Erythroblast (primary cell): Measurements from ENCODE around the gene LRP1B.
A peak's percentile ranks its signal among the peaks of the same experiment; 100 is the strongest.

ENCODE experiments used
- DNase-seq, 2 experiments: peaks; one replicate each; lab custom pipeline; 2025; lab: John Stamatoyannopoulos, UW
- GATA1 ChIP-seq: IDR thresholded peaks from 2 replicates; pipeline ENCODE4 v1.6.1; 2011; ENCODE audit warnings: low read depth, mild to moderate bottlenecking, control low read depth, low read length, moderate library complexity
- POLR2A ChIP-seq: IDR thresholded peaks from 2 replicates; pipeline ENCODE4 v1.6.1; 2011; ENCODE audit warnings: mild to moderate bottlenecking, low read length

Gene LRP1B

DNA sequence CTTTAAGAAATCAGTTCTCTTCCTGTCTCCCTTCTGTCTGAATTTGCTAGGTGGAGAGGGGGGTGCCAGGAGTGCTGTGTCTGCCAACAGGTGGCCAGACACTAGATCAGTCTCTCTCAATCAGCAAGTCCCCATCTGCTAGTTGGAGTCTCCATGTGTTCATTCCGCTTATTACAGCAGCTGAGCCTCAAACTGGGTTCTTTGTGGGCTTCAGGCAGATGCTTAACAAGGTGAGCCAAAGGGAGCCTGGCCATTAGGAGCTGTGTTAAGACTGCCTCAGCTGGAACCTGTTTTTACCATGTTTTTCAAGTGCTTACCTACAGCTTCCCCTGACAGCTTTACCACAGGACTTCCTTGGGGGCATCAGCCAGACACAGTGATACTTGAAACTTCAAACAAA lies 401.9 kb downstream of the LRP1B start:
- DNase-seq = no peak
- TF ChIP-seq POLR2A (no peak), GATA1 (no peak)

DNA sequence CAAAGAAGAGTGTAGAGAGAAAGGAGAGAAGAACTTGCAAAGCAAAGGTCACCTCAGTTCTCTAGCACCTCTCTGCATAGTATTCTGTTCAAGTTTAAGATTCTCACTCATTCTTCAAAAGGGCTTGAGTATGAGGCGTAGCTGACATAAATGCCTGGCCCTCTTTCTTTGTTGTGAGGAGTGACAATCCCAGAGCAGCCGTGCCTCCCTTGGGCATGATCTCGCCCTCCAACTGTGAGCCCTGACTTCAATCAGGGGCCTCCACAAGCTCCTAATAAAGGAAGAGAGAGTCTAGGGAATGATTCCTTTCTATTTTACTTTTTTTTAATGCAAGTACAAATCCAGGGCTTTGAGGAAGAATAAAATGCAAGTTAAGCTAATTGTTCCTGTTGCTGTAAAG lies 402.7 kb downstream of the LRP1B start:
- DNase-seq = no peak
- no peak for TF ChIP-seq GATA1
- no peak for TF ChIP-seq POLR2A

DNA sequence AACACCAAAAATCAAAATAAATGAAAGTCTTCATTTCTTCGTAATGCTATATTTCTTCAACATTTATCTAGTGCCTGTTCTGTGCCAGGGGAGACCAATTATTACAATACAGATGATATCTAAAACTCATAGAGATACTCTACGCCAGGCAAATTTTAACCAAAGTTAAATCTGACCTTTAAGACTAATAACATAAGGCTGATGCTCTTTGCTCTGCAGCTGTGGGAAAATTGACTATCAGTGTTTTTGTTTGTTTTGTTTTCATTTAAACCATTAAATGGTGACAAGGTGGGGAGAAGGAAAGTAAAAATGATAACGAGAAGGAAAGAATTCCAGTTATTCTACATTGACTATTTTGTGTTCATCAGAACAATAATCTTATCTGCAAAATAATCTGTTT lies 406.4 kb downstream of the LRP1B start:
- TF ChIP-seq GATA1 = no peak
- TF ChIP-seq POLR2A = no peak
- no peak for DNase-seq

DNA sequence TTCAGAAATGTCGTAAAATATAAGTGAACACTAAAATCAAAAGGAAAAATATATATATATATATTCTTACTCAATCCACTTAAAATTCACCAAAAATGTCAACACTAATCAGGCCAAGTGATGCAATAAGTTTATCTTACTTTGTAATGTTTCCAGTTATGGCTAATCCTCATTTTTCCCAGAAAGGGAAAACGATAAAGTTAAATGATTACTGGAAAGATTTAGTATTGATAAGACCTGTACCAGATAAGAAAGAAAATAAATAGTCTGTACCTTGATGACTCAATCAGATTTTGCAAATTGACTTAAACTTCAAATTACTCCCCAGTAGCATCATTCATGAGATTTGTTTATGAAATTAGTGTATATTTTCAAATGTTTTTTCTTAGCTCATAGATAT lies 407.0 kb downstream of the LRP1B start:
- TF ChIP-seq POLR2A (no peak), GATA1 (no peak)
- no peak for DNase-seq

DNA sequence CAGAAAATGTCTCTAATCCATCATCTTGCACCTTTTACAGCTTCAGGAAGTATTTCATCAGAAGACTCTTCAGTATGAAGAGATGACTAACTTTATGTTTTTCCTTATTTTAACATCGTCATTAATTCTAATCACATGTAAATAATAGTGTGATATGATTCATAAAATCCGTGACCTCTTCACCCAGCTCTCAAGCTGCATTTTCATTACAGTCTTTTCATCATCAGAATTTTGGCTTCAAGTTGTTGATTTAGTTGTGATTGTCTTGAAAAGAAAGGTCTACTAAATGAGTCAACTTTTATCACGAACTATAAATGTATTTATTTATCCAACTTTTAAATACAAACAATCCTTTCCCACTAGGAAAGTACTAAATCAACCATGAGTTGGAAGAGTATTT lies 410.3 kb downstream of the LRP1B start:
- TF ChIP-seq GATA1 = no peak
- TF ChIP-seq POLR2A = no peak
- DNase-seq = no peak

DNA sequence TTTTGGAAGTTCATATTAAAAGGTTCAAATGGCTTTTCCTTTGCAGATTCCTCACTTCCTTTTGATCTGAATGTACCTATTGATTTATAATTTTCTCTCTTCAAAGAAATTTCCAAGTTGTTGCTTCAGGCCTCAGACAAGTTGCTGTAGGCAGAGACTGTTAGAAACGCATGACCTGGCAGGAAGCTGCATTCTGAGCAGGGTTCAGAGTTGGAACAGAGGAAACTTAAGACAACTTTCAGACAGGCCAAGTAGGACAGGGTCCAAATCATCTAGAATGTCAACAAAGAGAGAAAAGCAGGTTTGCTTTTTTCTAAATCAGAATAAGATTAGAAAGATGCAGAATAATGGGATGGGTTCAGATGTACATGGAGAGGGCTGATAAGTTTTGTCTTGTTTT lies 416.3 kb downstream of the LRP1B start:
- DNase-seq = no peak
- TF ChIP-seq GATA1 = no peak
- TF ChIP-seq POLR2A = no peak

DNA sequence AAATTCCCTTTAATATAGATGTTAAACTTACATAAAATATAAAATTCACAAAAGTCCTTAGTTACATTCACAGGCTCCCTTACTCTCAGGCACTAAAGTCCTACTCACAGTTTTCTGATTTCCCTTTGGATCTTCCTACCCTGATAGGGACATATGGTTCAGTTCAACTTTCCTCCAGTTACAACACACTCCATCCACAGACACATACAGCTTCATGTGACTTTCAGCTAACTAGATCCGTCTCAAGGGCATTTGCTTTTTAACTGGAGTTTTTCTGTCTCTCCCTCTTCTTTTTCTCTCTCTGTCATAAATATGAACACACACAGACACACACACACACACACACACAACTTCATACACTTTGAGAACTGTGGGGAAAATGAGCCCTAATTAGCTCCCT lies 419.2 kb downstream of the LRP1B start:
- TF ChIP-seq GATA1 (no peak), POLR2A (no peak)
- no peak for DNase-seq

DNA sequence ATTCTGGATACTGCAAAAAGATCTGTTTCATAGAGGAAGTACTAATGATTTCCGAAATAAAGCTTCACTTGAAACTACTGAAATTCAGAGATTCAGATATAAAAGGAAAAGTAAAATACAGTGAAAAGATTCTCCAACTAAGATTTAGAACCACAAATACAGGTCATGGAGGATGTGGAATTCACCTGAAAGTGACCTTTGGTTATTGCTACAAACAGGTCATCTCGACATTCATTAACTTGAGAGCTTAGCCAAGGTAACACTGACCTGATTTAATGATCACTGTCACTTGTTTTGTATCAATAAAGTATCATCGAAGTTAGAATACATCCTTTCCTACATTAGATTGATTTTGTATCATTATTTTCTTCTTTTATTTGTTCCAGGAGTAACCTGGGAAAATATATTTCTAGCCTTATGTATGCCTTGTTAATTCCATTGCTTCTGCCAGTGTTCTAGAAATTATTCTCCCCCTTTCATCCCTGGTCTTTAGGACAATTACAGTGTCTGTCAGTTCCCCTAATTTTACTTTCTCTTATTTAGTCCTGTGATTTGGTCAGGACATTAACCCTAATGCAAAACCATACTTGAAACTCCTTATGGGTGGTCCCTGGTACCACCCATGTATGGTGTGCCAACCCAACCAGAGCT lies 420.1 kb downstream of the LRP1B start:
- TF ChIP-seq GATA1 (no peak), POLR2A (no peak)
- no peak for DNase-seq

DNA sequence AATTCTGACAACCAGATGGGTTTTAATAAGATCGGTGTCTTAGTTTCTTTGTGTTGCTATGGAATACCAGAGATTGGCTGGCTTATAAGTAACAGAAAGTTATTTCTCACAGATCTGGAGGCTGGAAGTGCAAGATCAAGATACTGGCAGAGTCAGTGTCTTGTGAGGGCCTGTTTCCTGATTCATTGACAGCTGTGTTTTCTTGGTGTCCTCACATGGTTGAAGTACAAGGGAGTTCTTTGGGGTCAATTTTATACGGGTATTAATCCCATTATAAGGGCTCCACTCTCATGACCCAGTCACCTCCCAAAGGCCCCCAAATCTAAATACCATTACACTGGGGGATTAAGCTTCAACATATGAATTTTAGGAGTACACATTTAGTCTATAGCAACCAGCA lies 421.1 kb downstream of the LRP1B start:
- no peak for TF ChIP-seq GATA1
- TF ChIP-seq POLR2A = no peak
- no peak for DNase-seq

DNA sequence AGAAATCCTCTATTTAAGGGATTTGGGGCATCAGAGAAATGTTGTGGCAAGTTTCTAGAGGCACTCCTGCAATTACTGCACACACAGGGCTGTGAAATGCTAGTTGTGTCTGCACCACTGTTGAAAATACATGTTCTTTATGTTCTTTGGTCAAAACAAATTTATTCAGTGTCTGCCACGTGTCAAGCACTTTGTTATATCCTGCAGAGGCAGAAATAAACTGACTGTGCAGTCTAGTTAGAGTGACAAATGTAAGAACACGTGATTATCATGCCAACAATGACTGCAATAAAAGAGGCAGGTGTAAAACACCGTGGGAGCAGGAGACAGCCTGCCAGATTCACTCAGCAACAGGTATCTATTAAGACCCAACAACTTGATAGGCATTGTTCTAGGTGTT lies 423.3 kb downstream of the LRP1B start:
- no peak for TF ChIP-seq GATA1
- no peak for TF ChIP-seq POLR2A
- no peak for DNase-seq

DNA sequence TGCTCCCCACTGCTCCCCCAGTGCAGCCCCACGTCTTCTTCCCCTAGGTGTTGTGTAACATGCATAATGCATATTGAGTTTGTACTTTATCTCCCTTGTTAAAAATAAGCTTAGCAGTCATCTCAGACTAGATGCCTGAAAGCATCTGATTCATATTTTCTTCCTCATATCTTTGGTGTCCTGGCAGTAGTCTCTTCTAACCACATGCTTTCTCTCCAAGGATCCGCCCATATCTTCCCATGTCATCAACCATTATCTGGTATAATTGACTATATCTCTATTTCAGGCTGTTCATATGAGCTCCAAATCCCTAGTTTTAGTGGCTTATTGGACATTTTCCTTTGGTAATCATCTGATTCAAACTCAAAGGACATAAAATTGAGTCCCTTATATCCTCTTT lies 426.3 kb downstream of the LRP1B start:
- no peak for TF ChIP-seq GATA1
- DNase-seq = no peak

DNA sequence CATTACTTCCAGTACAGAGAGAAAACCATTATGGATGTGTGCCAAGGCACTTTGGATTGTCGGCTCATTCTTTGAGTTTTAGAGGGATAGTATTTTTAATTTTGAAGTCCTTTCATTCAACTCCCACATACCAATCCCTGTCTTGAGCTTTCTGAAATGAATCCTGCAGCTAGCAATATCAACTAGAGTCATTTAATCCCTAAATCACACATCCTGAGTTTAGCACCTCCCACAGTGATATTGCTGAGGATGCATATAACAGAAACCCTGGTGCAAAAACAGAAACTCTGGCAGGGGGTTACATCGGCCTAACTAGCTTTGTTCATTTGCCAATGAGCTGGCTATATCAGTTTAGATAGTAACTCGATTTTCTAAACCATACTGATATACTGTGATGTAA lies 427.3 kb downstream of the LRP1B start:
- DNase-seq = no peak
- no peak for TF ChIP-seq GATA1
- TF ChIP-seq POLR2A = no peak

DNA sequence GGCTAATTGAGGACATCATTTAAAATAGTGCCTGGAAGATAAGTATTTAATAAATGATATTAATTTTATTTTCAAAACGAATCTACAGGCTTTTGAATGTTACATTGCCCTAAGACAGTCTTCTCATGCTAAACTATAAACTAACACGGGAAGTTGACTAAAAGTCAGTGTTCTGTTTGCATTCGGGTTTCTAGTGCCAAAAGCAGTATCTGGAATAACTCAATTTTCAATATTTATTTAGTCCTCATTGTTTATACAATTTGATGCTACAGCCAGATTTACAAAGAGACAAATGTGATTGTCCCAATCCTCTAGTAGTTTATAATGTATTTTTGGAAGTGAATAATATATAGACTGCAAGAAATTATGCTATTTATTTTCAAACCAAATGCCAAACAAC lies 429.2 kb downstream of the LRP1B start:
- no peak for TF ChIP-seq GATA1
- no peak for TF ChIP-seq POLR2A
- DNase-seq = no peak

DNA sequence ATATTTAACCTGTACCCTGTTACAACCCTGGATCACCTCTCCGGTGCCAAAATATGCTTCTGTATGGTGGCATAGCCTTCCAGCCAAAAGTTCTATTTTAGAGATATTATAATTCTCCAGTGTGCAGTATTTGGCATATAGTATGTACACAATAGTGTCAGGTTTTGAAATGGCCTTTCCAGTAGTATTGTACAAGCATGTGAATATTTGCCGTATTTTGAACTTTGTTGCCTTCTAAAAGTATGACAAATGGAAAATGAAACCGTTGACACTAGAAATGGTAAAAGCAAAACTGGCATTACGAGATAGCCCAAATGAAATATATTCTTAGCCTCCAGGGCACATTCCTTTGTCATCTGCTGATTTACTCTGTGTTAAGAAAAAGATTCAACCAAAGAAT lies 431.2 kb downstream of the LRP1B start:
- no peak for DNase-seq
- peak; percentile 12 for TF ChIP-seq GATA1
- TF ChIP-seq POLR2A = no peak

DNA sequence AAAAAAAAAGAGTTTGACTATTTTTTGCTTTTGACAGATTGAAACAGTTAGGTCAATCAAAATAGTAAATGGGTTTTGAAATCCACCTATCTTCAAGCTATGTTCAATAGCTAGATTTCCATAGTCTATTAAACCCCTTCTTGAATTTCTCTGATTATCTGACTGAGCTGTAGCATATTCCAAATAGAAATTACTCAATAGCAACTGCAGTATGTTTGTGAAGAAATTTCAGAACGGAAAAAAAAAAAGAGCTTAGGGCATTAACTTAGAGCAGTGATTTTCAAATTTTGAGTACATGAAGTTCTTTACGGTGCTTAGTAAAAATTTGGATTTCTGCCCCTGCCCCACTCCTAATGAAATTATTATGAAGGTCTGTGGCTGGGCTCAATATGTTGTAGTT lies 432.3 kb downstream of the LRP1B start:
- TF ChIP-seq GATA1 = no peak
- no peak for TF ChIP-seq POLR2A
- no peak for DNase-seq

DNA sequence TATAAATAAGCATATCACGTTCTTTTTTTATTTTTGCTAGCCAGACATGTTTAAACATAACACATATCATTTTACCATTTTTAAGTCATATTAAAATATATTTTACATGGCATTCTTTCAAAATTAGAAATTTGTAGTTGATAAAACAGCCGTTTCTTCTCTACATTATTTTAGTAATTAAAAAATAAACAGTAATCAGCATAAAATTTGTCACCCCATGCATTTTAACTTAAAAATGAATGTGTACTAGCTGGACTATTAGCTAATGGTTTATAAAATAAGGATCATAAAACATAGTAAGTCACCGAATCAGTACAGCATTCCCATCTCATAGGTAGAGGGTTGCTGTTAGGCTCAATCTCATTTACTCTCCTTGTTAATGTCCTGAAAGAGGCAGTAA lies 433.8 kb downstream of the LRP1B start:
- no peak for TF ChIP-seq GATA1
- no peak for TF ChIP-seq POLR2A
- DNase-seq = no peak
